Astrocyte of the cerebellum (primary cell): ENCODE measurements around the gene ZNF302.

Experiments used
- DNase-seq: peaks from one replicate; pipeline ENCODE4 v3.0.0-alpha.2; 2011; ENCODE audit warnings: low read depth
- H3K4me3 ChIP-seq: 2 replicates; pipeline ENCODE4 v1.5.1; 2011; ENCODE audit warnings: mild to moderate bottlenecking, low read depth, low read length, moderate library complexity
- CTCF ChIP-seq: IDR thresholded peaks from 2 replicates; pipeline ENCODE4 v1.5.1; 2012; ENCODE audit warnings: low read length, low read depth, moderate library complexity, mild to moderate bottlenecking; ENCODE audit errors: missing control alignments
- in situ Hi-C: cut with HindIII; loops from 2 replicates; pipeline ENCODE4 v1.10.0; 2017; ENCODE audit warnings: low sequenced_read_pairs

Gene ZNF302

GRCh38 chr19:34671972-34672371 lies 5.5 kb upstream of the ZNF302 start:
- TF ChIP-seq CTCF, result no peak
- H3K4me3 ChIP-seq, result no peak overlapping the region
- DNase-seq, result no peak
- in situ Hi-C loops, result no loop called here

GRCh38 chr19:34673590-34673989 lies 3.9 kb upstream of the ZNF302 start:
- TF ChIP-seq CTCF, result no peak
- H3K4me3 ChIP-seq, result no peak overlapping the region
- DNase-seq, result no peak
- in situ Hi-C loops, result no loop called here

GRCh38 chr19:34675250-34675649 lies 2.2 kb upstream of the ZNF302 start:
- in situ Hi-C loops, result no loop called here
- H3K4me3 ChIP-seq, result no peak overlapping the region
- no peak for DNase-seq
- TF ChIP-seq CTCF, result no peak

- H3K4me3 ChIP-seq, result no peak overlapping the region
- no peak for TF ChIP-seq CTCF
- DNase-seq, result no peak
- in situ Hi-C loops, result no loop called here
These were observed 1.6 kb upstream of the ZNF302 start for GRCh38 chr19:34675919-34676318.

- peak within 1 kb of the TSS; percentile 67 for H3K4me3 ChIP-seq
- in situ Hi-C loops, result no loop called here
- no peak for DNase-seq
- TF ChIP-seq CTCF, result no peak
These were observed 637 bp upstream of the ZNF302 start, which contains the start of gene SCGB2B2 for GRCh38 chr19:34676697-34677385. SCGB2B2 (minus strand) TSS chr19:34677159; CDS start chr19:34594563, 82,596 bp downstream.

GRCh38 chr19:34678085-34678412 lies 571 bp downstream of the ZNF302 start:
- no peak for DNase-seq

More at GRCh38 chr19:34678085-34678412, 571 bp downstream of the ZNF302 start:
- no peak for TF ChIP-seq CTCF
- in situ Hi-C loops, result no loop called here
- H3K4me3 ChIP-seq, result peak overlapping the region; percentile 67
